NB4 (cell line): ENCODE results near the gene TRMT11.

Experiments
- DNase-seq: peaks from one replicate; pipeline ENCODE4 v3.0.0; 2010; ENCODE audit warnings: low read depth
- H3K4me3 ChIP-seq: one replicate; pipeline ENCODE4 v1.5.1; 2011; ENCODE audit warnings: mild to moderate bottlenecking, low read depth, low read length, moderate library complexity
- MYC ChIP-seq: IDR thresholded peaks from 2 replicates; pipeline ENCODE4 v1.6.1; 2011; ENCODE audit warnings: low read depth, low read length
- POLR2A ChIP-seq: IDR thresholded peaks from 2 replicates; pipeline ENCODE4 v1.6.1; 2011; ENCODE audit warnings: mild to moderate bottlenecking; ENCODE audit not compliant: insufficient read length; ENCODE audit errors: extremely low read depth
- TF ChIP-seq, protein P1 (sequence below): IDR thresholded peaks from 2 replicates; pipeline ENCODE4 v1.6.1; 2011; ENCODE audit warnings: low read depth, low read length
- TF ChIP-seq, protein P2 (sequence below): IDR thresholded peaks from one replicate; pipeline ENCODE4 v1.5.1; 2012; ENCODE audit warnings: low read depth, low read length

Gene TRMT11

DNA sequence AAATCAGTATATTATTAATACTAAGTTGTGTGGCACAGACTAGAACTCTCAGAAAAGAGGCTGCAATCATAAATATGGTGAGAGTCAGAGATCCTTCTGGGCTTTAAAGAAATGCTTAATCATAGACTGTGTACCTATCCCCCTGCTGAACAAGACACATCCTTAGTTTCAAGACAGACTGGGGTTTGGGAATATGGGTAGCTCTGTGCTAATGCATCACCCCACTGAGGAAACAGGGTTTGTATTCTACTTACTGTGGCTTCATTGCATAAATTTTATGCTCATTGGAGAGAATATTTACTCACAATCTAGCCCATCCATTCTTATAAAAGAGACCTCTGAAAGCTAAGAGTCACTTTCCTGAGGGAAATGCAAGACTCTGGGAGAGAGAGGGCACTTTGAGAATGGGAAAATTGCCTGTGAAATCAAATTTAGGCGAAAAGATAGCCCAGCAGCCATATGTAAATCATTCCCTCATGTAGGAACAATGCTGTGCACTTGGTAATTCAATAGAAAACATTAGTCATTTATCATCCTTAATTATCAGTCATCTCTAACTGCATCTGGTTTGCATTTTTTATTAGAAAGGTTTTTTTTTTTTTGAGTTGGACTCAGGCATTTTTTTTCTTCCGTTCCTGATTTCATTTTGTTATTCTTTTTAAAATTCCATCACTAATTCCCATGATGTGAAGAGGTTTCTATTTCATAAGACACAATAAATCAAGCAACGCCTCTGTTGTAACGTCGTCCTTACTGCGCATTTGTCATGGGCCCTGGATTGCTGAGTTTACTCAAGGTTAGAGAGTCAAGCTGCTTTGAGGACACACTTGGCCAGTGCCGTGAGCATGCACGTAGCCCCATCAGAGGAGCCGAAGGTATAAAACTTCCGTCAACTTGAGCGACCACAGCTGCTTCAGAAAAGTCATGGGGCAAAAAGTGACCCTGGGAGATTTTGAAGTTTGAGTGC is 91.8 kb downstream of the TRMT11 start:
- TF ChIP-seq POLR2A (no peak), MYC (no peak)
- no peak overlapping the region for H3K4me3 ChIP-seq
- no peak for DNase-seq

DNA sequence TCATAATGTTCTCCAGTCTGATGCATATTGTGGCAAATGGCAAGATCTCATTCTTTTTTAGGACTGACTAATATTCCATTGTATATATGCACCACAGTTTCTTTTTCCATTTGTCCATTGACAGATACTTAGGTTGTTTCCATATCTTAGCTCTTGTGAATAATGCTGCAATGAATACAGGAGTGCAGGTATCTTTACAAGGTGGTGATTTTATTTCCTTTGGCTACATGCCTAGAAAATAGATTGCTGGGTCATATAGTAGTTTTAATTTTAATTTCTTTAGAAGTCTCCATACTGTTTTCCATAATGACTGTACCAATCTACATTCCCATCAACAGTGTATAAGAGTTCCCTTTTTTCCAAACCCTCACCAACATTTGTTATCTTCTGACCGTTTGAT is 97.5 kb downstream of the TRMT11 start:
- no peak overlapping the region for H3K4me3 ChIP-seq
- no peak for DNase-seq
- no peak for TF ChIP-seq POLR2A

DNA sequence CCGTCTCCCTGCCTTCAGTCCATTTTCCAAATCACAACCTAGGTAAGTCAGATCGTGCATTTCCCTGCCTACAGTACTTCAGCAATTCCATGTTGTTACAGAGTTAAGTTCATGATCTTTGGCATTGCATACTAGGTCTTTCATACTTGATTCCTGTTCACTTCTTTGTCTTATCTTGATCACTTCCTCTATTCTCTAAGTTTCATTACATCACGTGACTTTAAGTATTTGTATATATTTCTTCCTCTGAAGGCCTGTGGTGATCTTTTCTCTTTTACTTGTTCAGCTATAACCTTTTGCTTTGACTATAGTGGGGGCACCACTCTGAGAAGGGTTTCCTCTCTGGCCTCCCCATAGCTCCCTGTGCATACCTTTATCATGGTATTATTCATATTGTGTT is 100.2 kb downstream of the TRMT11 start:
- no peak for DNase-seq
- no peak overlapping the region for H3K4me3 ChIP-seq
- TF ChIP-seq, protein P1, sequence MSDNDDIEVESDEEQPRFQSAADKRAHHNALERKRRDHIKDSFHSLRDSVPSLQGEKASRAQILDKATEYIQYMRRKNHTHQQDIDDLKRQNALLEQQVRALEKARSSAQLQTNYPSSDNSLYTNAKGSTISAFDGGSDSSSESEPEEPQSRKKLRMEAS, result no peak
- TF ChIP-seq POLR2A, result no peak
- no peak for TF ChIP-seq MYC
- TF ChIP-seq, protein P2, sequence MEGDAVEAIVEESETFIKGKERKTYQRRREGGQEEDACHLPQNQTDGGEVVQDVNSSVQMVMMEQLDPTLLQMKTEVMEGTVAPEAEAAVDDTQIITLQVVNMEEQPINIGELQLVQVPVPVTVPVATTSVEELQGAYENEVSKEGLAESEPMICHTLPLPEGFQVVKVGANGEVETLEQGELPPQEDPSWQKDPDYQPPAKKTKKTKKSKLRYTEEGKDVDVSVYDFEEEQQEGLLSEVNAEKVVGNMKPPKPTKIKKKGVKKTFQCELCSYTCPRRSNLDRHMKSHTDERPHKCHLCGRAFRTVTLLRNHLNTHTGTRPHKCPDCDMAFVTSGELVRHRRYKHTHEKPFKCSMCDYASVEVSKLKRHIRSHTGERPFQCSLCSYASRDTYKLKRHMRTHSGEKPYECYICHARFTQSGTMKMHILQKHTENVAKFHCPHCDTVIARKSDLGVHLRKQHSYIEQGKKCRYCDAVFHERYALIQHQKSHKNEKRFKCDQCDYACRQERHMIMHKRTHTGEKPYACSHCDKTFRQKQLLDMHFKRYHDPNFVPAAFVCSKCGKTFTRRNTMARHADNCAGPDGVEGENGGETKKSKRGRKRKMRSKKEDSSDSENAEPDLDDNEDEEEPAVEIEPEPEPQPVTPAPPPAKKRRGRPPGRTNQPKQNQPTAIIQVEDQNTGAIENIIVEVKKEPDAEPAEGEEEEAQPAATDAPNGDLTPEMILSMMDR, result no peak
